ENCODE measurements around the gene NKX3-2. TPM values are rescaled to one million over a fixed set of nuclear protein-coding genes. Genes with fewer than 3 reads are reported as not detected.

NKX3-2 gene
- total RNA-seq, 1 experiment from 2014 or later: 0.07 TPM

GRCh38 chr4:13533670-13534343 is 10.5 kb downstream of the NKX3-2 start:
- Histone ChIP-seq H3K36me3 (ENCODE audit: low read depth, low read length) (no peaks in the 10 kb centered on the region), H3K79me2 (ENCODE audit: low read length) (no peaks in the 10 kb centered on the region), H3K4me3 (ENCODE audit: low read length) (no peak overlapping the region), H3K4me1 (ENCODE audit: insufficient read depth, low read length) (no peaks in the 10 kb centered on the region), H3K4me2 (ENCODE audit: low read length) (no peak overlapping the region), H3K9ac (ENCODE audit: low read length) (no peak overlapping the region), H3K27me3 (ENCODE audit: low read length) (peaks cover 50% of the 10 kb centered on the region), H4K20me1 (ENCODE audit: low read length) (no peaks in the 10 kb centered on the region), H3K9me2 (replicated peaks; ENCODE audit: low read length) (no peaks in the 10 kb centered on the region), H3K9me3 (ENCODE audit: low read length) (no peaks in the 10 kb centered on the region), H3K27ac (ENCODE audit: low read length) (no peak overlapping the region), H2AFZ (ENCODE audit: low read length) (no peak overlapping the region), H3F3A (ENCODE audit: low read length, unreplicated experiment) (no peaks in the 10 kb centered on the region)
- ATAC-seq (no peak), DNase-seq (no peak)
- BruUV-seq (replicated peaks): no TSS peak
- intact Hi-C loops (cut with micrococcal nuclease): no loop called here
- POLR2A ChIA-PET (ENCODE audit: unreplicated experiment): no interaction called here
- TF ChIP-seq EZH2phosphoT487 (IDR thresholded peaks at IDR 0.05; ENCODE audit: borderline replicate concordance, low read length): no peak
- TF ChIP-seq EZH2 (IDR thresholded peaks at IDR 0.05; ENCODE audit: low read length, unreplicated experiment): no peak
- TF ChIP-seq, protein P1, sequence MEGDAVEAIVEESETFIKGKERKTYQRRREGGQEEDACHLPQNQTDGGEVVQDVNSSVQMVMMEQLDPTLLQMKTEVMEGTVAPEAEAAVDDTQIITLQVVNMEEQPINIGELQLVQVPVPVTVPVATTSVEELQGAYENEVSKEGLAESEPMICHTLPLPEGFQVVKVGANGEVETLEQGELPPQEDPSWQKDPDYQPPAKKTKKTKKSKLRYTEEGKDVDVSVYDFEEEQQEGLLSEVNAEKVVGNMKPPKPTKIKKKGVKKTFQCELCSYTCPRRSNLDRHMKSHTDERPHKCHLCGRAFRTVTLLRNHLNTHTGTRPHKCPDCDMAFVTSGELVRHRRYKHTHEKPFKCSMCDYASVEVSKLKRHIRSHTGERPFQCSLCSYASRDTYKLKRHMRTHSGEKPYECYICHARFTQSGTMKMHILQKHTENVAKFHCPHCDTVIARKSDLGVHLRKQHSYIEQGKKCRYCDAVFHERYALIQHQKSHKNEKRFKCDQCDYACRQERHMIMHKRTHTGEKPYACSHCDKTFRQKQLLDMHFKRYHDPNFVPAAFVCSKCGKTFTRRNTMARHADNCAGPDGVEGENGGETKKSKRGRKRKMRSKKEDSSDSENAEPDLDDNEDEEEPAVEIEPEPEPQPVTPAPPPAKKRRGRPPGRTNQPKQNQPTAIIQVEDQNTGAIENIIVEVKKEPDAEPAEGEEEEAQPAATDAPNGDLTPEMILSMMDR (conservative IDR thresholded peaks at IDR 0.05; ENCODE audit: low read depth, low read length): no peak
- CTCF ChIA-PET: no interaction called here

- H3K4me1 ChIP-seq (ENCODE audit: insufficient read depth, low read length): no peaks in the 10 kb centered on the region
- no peak overlapping the region for H3K4me2 ChIP-seq (ENCODE audit: low read length)
- peaks cover 44% of the 10 kb centered on the region for H3K27me3 ChIP-seq (ENCODE audit: low read length)
- no peak overlapping the region for H3K4me3 ChIP-seq (ENCODE audit: low read length)
- H3K9me3 ChIP-seq (ENCODE audit: low read length): no peaks in the 10 kb centered on the region
- no peaks in the 10 kb centered on the region for H3K9me2 ChIP-seq (replicated peaks; ENCODE audit: low read length)
- DNase-seq (no peak), ATAC-seq (no peak)
- no peaks in the 10 kb centered on the region for H3K79me2 ChIP-seq (ENCODE audit: low read length)
- H4K20me1 ChIP-seq (ENCODE audit: low read length): no peaks in the 10 kb centered on the region
- TF ChIP-seq EZH2 (IDR thresholded peaks at IDR 0.05; ENCODE audit: low read length, unreplicated experiment): no peak
- TF ChIP-seq, protein P1 (conservative IDR thresholded peaks at IDR 0.05; ENCODE audit: low read depth, low read length): no peak
- no peak for TF ChIP-seq EZH2phosphoT487 (IDR thresholded peaks at IDR 0.05; ENCODE audit: borderline replicate concordance, low read length)
- H3K27ac ChIP-seq (ENCODE audit: low read length): no peak overlapping the region
- intact Hi-C loops (cut with micrococcal nuclease): no loop called here
- ChIA-PET CTCF (interaction anchor here (0.6 kb wide), 1 partner anchor 679 kb away, joined by 4 read pairs; no protein-coding TSS in a partner anchor), POLR2A (ENCODE audit: unreplicated experiment) (no interaction called here)
- H3F3A ChIP-seq (ENCODE audit: low read length, unreplicated experiment): no peaks in the 10 kb centered on the region
- no peaks in the 10 kb centered on the region for H3K36me3 ChIP-seq (ENCODE audit: low read depth, low read length)
- no peak overlapping the region for H3K9ac ChIP-seq (ENCODE audit: low read length)
- no TSS peak for BruUV-seq (replicated peaks)
- H2AFZ ChIP-seq (ENCODE audit: low read length): no peak overlapping the region
Measured at GRCh38 chr4:13531625-13531998, 12.7 kb downstream of the NKX3-2 start.

DNA sequence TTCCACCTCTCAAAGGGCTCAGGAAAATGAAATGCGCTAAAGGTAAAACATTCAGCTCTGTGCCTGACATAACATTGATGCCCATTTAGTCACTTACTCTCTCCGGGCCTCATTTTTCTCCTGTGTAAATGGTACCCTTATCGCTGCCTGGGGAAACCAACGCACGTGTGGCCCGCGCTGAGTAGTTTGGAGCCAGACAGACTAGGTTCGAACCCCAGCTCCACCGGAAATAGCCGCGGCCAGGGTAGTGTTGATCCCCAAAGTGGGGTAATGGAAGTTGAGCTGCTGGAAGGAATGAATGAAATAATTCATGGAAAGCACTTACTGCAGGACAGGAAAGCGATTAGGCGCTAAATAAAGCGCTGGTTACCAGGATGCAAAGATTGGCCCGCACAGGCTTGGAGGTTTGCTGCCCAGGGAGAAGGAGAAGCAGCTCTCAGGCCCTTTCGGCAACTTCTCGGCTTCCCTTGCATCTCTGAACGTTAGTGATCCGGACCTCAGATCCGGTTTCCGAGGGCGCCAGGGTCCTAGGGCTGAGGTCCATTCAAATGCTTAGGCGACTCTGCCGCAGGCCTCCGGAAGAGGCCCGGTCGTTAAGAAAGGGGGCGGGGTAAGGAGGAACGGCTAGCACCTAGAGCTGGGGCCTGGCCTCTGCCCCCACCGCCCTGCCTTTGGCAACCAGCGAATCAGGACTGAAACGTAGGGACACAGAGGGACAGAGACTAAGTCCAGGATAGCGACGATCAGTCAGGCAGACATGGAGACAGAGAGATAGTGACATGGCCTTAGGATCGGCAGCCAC is 13.3 kb downstream of the NKX3-2 start:
- Histone ChIP-seq H3K36me3 (ENCODE audit: low read depth, low read length) (no peaks in the 10 kb centered on the region), H3K9me3 (ENCODE audit: low read length) (no peaks in the 10 kb centered on the region), H3K27me3 (ENCODE audit: low read length) (peaks cover 44% of the 10 kb centered on the region), H3K4me2 (ENCODE audit: low read length) (no peak overlapping the region), H3K9me2 (replicated peaks; ENCODE audit: low read length) (no peaks in the 10 kb centered on the region), H3K27ac (ENCODE audit: low read length) (no peak overlapping the region), H3K4me3 (ENCODE audit: low read length) (no peak overlapping the region), H3F3A (ENCODE audit: low read length, unreplicated experiment) (no peaks in the 10 kb centered on the region), H3K4me1 (ENCODE audit: insufficient read depth, low read length) (no peaks in the 10 kb centered on the region), H3K79me2 (ENCODE audit: low read length) (no peaks in the 10 kb centered on the region), H3K9ac (ENCODE audit: low read length) (no peak overlapping the region), H2AFZ (ENCODE audit: low read length) (no peak overlapping the region), H4K20me1 (ENCODE audit: low read length) (no peaks in the 10 kb centered on the region)
- ChIA-PET POLR2A (ENCODE audit: unreplicated experiment) (no interaction called here), CTCF (interaction anchor here (0.6 kb wide), 1 partner anchor 679 kb away, joined by 4 read pairs; no protein-coding TSS in a partner anchor)
- intact Hi-C loops (cut with micrococcal nuclease): no loop called here
- ATAC-seq: no peak
- BruUV-seq (replicated peaks): no TSS peak
- DNase-seq: no peak
- no peak for TF ChIP-seq EZH2 (IDR thresholded peaks at IDR 0.05; ENCODE audit: low read length, unreplicated experiment)
- TF ChIP-seq, protein P1 (conservative IDR thresholded peaks at IDR 0.05; ENCODE audit: low read depth, low read length): no peak
- no peak for TF ChIP-seq EZH2phosphoT487 (IDR thresholded peaks at IDR 0.05; ENCODE audit: borderline replicate concordance, low read length)
